ENCODE data around the gene CAMK4. TPM values are rescaled to one million over a fixed set of nuclear protein-coding genes. Genes with fewer than 3 reads are reported as not detected.

The CAMK4 gene
- total and polyA plus RNA-seq, 2 of the 8 experiments (the other 6 are each of a cell fraction or from before 2014, with no cell fraction given), result 1.8 to 8.3 TPM

DNA sequence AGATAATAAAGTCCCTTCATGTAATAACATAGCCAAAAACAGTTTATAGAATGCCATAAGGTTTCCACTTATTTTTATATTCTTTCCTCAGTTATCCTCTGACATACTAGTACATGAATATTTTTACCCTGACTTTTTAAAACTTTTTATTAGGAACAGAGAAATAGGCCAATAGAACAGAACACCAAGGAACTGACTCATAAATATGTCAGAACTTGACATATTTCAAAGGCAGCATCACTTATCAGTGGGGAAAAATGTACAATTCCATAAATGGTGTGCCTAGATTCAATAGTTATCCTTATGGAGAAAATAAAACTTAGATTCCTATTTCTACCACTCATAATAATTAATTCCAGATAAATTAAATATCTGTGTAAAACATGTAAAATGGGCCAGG, 278.8 kb downstream of the CAMK4 start:
- H4K91ac ChIP-seq (replicated peaks; ENCODE audit: insufficient read length, low read length), result no peak overlapping the region
- FAIRE-seq, result no peak
- no peaks in the 10 kb centered on the region for H3K27me3 ChIP-seq (replicated peaks in 1 of 4; ENCODE audit: control insufficient read depth in 3 of 4, extremely low read depth in 1 of 4, insufficient read depth in 3 of 4, low read length in 3 of 4)
- CTCF ChIA-PET (ENCODE audit: partially characterized antibody), result interaction anchor here (1.0 kb wide), 1 partner anchor 747 kb away, joined by 3 read pairs; no protein-coding TSS in a partner anchor
- no peak for TF ChIP-seq SUZ12 (IDR thresholded peaks at IDR 0.05; ENCODE audit: low read length)
- no peak overlapping the region for H3K4ac ChIP-seq (replicated peaks; ENCODE audit: insufficient read length, low read depth, low read length)
- DNase-seq (ENCODE audit: low read depth in 1 of 2, low spot score in 2 of 2), result no peak
- no peak overlapping the region for H2BK20ac ChIP-seq (ENCODE audit: low read length)
- H3K79me2 ChIP-seq (ENCODE audit: control insufficient read depth in 1 of 2, insufficient read depth in 2 of 2, low read length in 2 of 2), result peaks cover 0 to 42% of the 10 kb centered on the region in 2 experiments; a peak in 2 of 4 replicates
- H3K9ac ChIP-seq (replicated peaks in 1 of 4; ENCODE audit: extremely low read depth in 1 of 4, low read depth in 3 of 4, low read length in 3 of 4), result no peak overlapping the region
- POLR2A ChIA-PET (ENCODE audit: partially characterized antibody), result no interaction called here
- no peaks in the 10 kb centered on the region for H3K4me1 ChIP-seq (replicated peaks in 1 of 4; ENCODE audit: control insufficient read depth in 3 of 4, insufficient read depth in 4 of 4, low read length in 3 of 4)
- no peak overlapping the region for H3K4me2 ChIP-seq (ENCODE audit: insufficient read depth in 1 of 2, low read depth in 2 of 2, low read length in 2 of 2)
- no peak overlapping the region for H4K8ac ChIP-seq (ENCODE audit: extremely low read depth, insufficient read depth, low read length)
- no peak overlapping the region for H2BK5ac ChIP-seq (ENCODE audit: low read depth, low read length)
- H3K18ac ChIP-seq (ENCODE audit: extremely low read depth, low read length), result no peak overlapping the region
- H2BK12ac ChIP-seq (ENCODE audit: low read depth, low read length), result no peak overlapping the region
- H3K23ac ChIP-seq (ENCODE audit: insufficient read length), result no peak overlapping the region
- H3K14ac ChIP-seq (ENCODE audit: insufficient read length), result no peak overlapping the region
- H3K23me2 ChIP-seq (ENCODE audit: low read depth, low read length), result no peaks in the 10 kb centered on the region
- peaks cover 2 to 4% of the 10 kb centered on the region in 2 experiments for H4K20me1 ChIP-seq (replicated peaks in 1 of 2; ENCODE audit: control insufficient read depth in 1 of 2, insufficient read depth in 2 of 2, low read length in 2 of 2)
- peaks cover 2 to 55% (median 29%) of the 10 kb centered on the region in 4 experiments; a peak in 6 of 8 replicates for H3K36me3 ChIP-seq (ENCODE audit: control insufficient read depth in 2 of 4, insufficient read depth in 4 of 4, low read length in 3 of 4)
- H2BK120ac ChIP-seq (replicated peaks; ENCODE audit: low read depth, low read length), result no peak overlapping the region
- H2BK15ac ChIP-seq (ENCODE audit: low read length), result no peak overlapping the region
- no peak overlapping the region for H3K56ac ChIP-seq (replicated peaks; ENCODE audit: insufficient read length, low read depth, low read length)
- no peak overlapping the region for H4K5ac ChIP-seq (ENCODE audit: insufficient read length, low read depth, low read length)
- H3K9me3 ChIP-seq (ENCODE audit: insufficient read depth in 2 of 2, low read depth in 1 of 2, low read length in 1 of 2), result no peaks in the 10 kb centered on the region
- H2AFZ ChIP-seq (ENCODE audit: low read length), result no peak overlapping the region
- no peaks in the 10 kb centered on the region for H3K79me1 ChIP-seq (ENCODE audit: low read depth, low read length)
- H2AK5ac ChIP-seq (ENCODE audit: low read depth, low read length), result no peak overlapping the region
- H3K27ac ChIP-seq (ENCODE audit: low read depth, low read length), result no peak overlapping the region
- H3K4me3 ChIP-seq (ENCODE audit: extremely low read depth in 1 of 4, insufficient read depth in 2 of 4, low read depth in 3 of 4, low read length in 4 of 4), result no peak overlapping the region

Measured in H1 (cell line).